ENCODE measurements around the gene TOX2. TPM values are rescaled to one million over a fixed set of nuclear protein-coding genes. Genes with fewer than 3 reads are reported as not detected.

The TOX2 gene
- total RNA-seq, 1 experiment from 2014 or later, result not detected

GRCh38 chr20:44017905-44018258, 103.2 kb downstream of the TOX2 start:
- Mint-ChIP-seq H3K4me3 (ENCODE audit: unreplicated experiment) (no peak overlapping the region), H3K27ac (ENCODE audit: unreplicated experiment) (no peak overlapping the region), H3K9me3 (ENCODE audit: unreplicated experiment) (no peaks in the 10 kb centered on the region), H3K27me3 (ENCODE audit: insufficient read depth, unreplicated experiment) (peaks cover 30% of the 10 kb centered on the region), H3K36me3 (ENCODE audit: insufficient read depth, unreplicated experiment) (no peaks in the 10 kb centered on the region), H3K4me1 (ENCODE audit: low read depth, unreplicated experiment) (no peaks in the 10 kb centered on the region)
- Histone ChIP-seq H3K4me3 (ENCODE audit: low read depth, low read length) (no peak overlapping the region), H3K27me3 (replicated peaks; ENCODE audit: control insufficient read depth, insufficient read depth, low read length) (no peaks in the 10 kb centered on the region; the same call in 1 of the 2 replicates), H3K9me3 (0 out of 2 replicates have a peak, but pooled peaks cover 4% of the 10 kb centered on the region), H3K4me1 (no peaks in the 10 kb centered on the region), H3K36me3 (ENCODE audit: control insufficient read depth, insufficient read depth, low read length) (no peaks in the 10 kb centered on the region)
- POLR2A ChIA-PET, result no interaction called here
- CTCF ChIA-PET, result no interaction called here
- no TSS peak for BruUV-seq (replicated peaks)
- no peak for DNase-seq
- no peak for TF ChIP-seq CTCF (IDR thresholded peaks at IDR 0.05; ENCODE audit: insufficient read depth in 1 of 2, low read depth in 1 of 2, low read length in 1 of 2, severe bottlenecking in 1 of 2, unreplicated experiment in 1 of 2)
- intact Hi-C loops (cut with micrococcal nuclease; ENCODE audit: unreplicated experiment), result no loop called here

GRCh38 chr20:44018259-44018941, 103.7 kb downstream of the TOX2 start:
- no peak overlapping the region for H3K27ac Mint-ChIP-seq (ENCODE audit: unreplicated experiment)
- intact Hi-C loops (cut with micrococcal nuclease; ENCODE audit: unreplicated experiment), result no loop called here
- TF ChIP-seq CTCF (IDR thresholded peaks at IDR 0.05; ENCODE audit: insufficient read depth in 1 of 2, low read depth in 1 of 2, low read length in 1 of 2, severe bottlenecking in 1 of 2, unreplicated experiment in 1 of 2), result no peak
- peaks cover 30% of the 10 kb centered on the region for H3K27me3 Mint-ChIP-seq (ENCODE audit: insufficient read depth, unreplicated experiment)
- H3K4me1 Mint-ChIP-seq (ENCODE audit: low read depth, unreplicated experiment), result no peaks in the 10 kb centered on the region
- H3K4me3 ChIP-seq (ENCODE audit: low read depth, low read length), result no peak overlapping the region
- H3K9me3 Mint-ChIP-seq (ENCODE audit: unreplicated experiment), result no peaks in the 10 kb centered on the region
- no peaks in the 10 kb centered on the region for H3K36me3 ChIP-seq (ENCODE audit: control insufficient read depth, insufficient read depth, low read length)
- H3K4me3 Mint-ChIP-seq (ENCODE audit: unreplicated experiment), result no peak overlapping the region
- no peaks in the 10 kb centered on the region; the same call in 1 of the 2 replicates for H3K27me3 ChIP-seq (replicated peaks; ENCODE audit: control insufficient read depth, insufficient read depth, low read length)
- DNase-seq, result peak in 1 of 2 experiments; percentile 37
- no TSS peak for BruUV-seq (replicated peaks)
- POLR2A ChIA-PET, result no interaction called here
- 0 out of 2 replicates have a peak, but pooled peaks cover 3% of the 10 kb centered on the region for H3K9me3 ChIP-seq
- no peaks in the 10 kb centered on the region for H3K36me3 Mint-ChIP-seq (ENCODE audit: insufficient read depth, unreplicated experiment)
- no peaks in the 10 kb centered on the region for H3K4me1 ChIP-seq
- CTCF ChIA-PET, result no interaction called here

- no peak for DNase-seq
- no peaks in the 10 kb centered on the region for H3K4me1 ChIP-seq
- Mint-ChIP-seq H3K4me1 (ENCODE audit: low read depth, unreplicated experiment) (no peaks in the 10 kb centered on the region), H3K9me3 (ENCODE audit: unreplicated experiment) (no peaks in the 10 kb centered on the region), H3K27me3 (ENCODE audit: insufficient read depth, unreplicated experiment) (peaks cover 34% of the 10 kb centered on the region), H3K27ac (ENCODE audit: unreplicated experiment) (no peak overlapping the region), H3K36me3 (ENCODE audit: insufficient read depth, unreplicated experiment) (no peaks in the 10 kb centered on the region), H3K4me3 (ENCODE audit: unreplicated experiment) (no peak overlapping the region)
- intact Hi-C loops (cut with micrococcal nuclease; ENCODE audit: unreplicated experiment), result no loop called here
- ChIA-PET CTCF (no interaction called here), POLR2A (no interaction called here)
- TF ChIP-seq CTCF (IDR thresholded peaks at IDR 0.05; ENCODE audit: insufficient read depth in 1 of 2, low read depth in 1 of 2, low read length in 1 of 2, severe bottlenecking in 1 of 2, unreplicated experiment in 1 of 2), result no peak
- H3K36me3 ChIP-seq (ENCODE audit: control insufficient read depth, insufficient read depth, low read length), result no peaks in the 10 kb centered on the region
- no peaks in the 10 kb centered on the region; the same call in 1 of the 2 replicates for H3K27me3 ChIP-seq (replicated peaks; ENCODE audit: control insufficient read depth, insufficient read depth, low read length)
- no TSS peak for BruUV-seq (replicated peaks)
- no peaks in the 10 kb centered on the region for H3K9me3 ChIP-seq
- no peak overlapping the region for H3K4me3 ChIP-seq (ENCODE audit: low read depth, low read length)
These were observed 104.4 kb downstream of the TOX2 start for GRCh38 chr20:44018942-44019637.

Measured in Caco-2 (cell line).